Measurements from ENCODE around the gene GRIN3A. TPM values are rescaled to one million over a fixed set of nuclear protein-coding genes. Genes with fewer than 3 reads are reported as not detected.

Gene GRIN3A
- total RNA-seq, 1 experiment from 2014 or later, result 0.02 TPM

- Mint-ChIP-seq H3K36me3 (no peaks in the 10 kb centered on the region), H3K9me3 (no peaks in the 10 kb centered on the region), H3K4me1 (peaks cover 27% of the 10 kb centered on the region), H3K4me3 (no peak overlapping the region), H3K27me3 (ENCODE audit: low read depth) (no peaks in the 10 kb centered on the region; the same call in 1 of the 2 replicates), H3K27ac (no peak overlapping the region)
- no peak for TF ChIP-seq SP1 (CRISPR knock-in tag; conservative IDR thresholded peaks at IDR 0.05)
- ChIA-PET CTCF (no interaction called here), POLR2A (no interaction called here)
- DNase-seq (ENCODE audit: low spot score) (no peak), ATAC-seq (no peak)
Measured at GRCh38 chr9:101585740-101586139, 152.7 kb downstream of the GRIN3A start.

DNA sequence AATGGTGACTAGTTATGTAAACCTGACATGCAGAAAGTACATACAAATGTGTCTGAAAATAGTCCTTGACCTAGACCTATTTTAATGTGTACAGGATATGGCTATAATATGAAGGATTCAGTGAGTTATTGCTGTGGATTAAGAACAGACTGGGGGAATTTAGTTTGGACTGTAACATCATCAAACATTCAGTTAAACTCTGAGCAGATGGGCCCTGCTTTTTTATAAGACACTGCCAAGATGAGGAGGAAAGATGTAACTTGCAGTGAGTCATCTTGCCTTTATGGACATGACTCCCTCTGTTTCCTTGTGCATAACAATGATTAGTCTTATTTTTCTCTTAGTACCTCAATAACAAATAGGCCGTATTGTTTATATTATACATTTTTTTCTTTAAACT, 155.9 kb downstream of the GRIN3A start:
- Mint-ChIP-seq H3K27ac (0 out of 2 replicates have a peak overlapping the region, but pooled peaks have one; percentile 3), H3K27me3 (ENCODE audit: low read depth) (no peaks in the 10 kb centered on the region; the same call in 1 of the 2 replicates), H3K4me1 (peaks cover 43% of the 10 kb centered on the region), H3K4me3 (no peak overlapping the region), H3K36me3 (no peaks in the 10 kb centered on the region), H3K9me3 (no peaks in the 10 kb centered on the region; the same call in 1 of the 2 replicates)
- ChIA-PET POLR2A (no interaction called here), CTCF (interaction anchor here (1.9 kb wide), 1 partner anchor 133 kb away, joined by 8 read pairs; no protein-coding TSS in a partner anchor)
- ATAC-seq, result no peak
- TF ChIP-seq NFYB (CRISPR knock-in tag; conservative IDR thresholded peaks at IDR 0.05; ENCODE audit: low read depth), result no peak
- no peak for TF ChIP-seq ZNF219 (CRISPR knock-in tag; IDR thresholded peaks at IDR 0.05; ENCODE audit: borderline replicate concordance)
- no peak for TF ChIP-seq ZNF281 (CRISPR knock-in tag; IDR thresholded peaks at IDR 0.05)
- TF ChIP-seq FOXP1 (CRISPR knock-in tag; IDR thresholded peaks at IDR 0.05; ENCODE audit: borderline replicate concordance), result no peak
- no peak for TF ChIP-seq KAT7 (CRISPR knock-in tag; IDR thresholded peaks at IDR 0.05; ENCODE audit: borderline replicate concordance)
- TF ChIP-seq ETV6 (CRISPR knock-in tag; IDR thresholded peaks at IDR 0.05), result no peak
- DNase-seq (ENCODE audit: low spot score), result no peak

DNA sequence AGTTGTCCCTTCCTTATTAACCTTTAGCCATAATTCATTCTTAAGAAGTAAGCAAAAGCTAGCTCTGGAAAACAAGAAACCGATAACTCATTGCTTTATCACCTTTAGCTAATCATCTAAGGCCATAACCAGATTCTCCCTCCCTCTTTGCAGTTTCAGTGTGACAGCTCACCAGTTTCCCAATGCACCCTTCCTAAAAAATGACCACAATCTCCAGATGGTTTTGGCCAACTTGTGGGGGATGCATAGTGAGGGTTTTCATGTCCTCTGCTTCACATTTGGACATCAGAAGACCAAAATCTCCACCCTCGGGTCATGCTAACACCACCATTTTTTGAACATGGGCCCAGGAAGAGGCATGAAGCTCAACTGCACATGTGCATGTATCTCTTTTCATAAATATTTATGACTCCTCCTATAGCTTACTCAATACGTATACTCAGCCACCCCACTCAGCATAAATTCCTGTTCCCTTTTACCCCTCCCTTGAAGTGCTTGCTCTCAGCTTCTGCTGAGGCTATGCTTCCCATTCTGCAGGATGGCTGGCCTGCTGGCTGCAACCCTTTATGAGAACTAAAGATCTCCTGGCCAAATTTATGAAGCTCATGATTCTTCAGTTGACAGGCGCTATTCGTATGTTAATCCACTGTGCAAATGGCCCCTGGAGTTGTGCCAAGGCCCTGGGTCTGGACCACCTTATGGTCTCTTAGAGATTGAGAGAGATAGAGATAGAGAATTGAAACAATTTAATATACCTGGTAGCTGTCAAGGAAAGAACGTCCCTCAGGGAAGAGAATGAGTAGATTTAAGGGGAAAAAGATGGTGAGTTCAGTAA, 158.5 kb downstream of the GRIN3A start:
- ATAC-seq (no peak), DNase-seq (ENCODE audit: low spot score) (no peak)
- ChIA-PET CTCF (interaction anchor here (1.0 to 1.4 kb wide), 2 partner anchors 13 to 131 kb away, joined by 3 read pairs; no protein-coding TSS in a partner anchor), POLR2A (no interaction called here)
- H3K27ac Mint-ChIP-seq, result no peak overlapping the region
- H3K27me3 Mint-ChIP-seq (ENCODE audit: low read depth), result no peaks in the 10 kb centered on the region
- no peaks in the 10 kb centered on the region for H3K36me3 Mint-ChIP-seq
- TF ChIP-seq IRF2 (CRISPR knock-in tag; IDR thresholded peaks at IDR 0.05; ENCODE audit: borderline replicate concordance, low read depth) (no peak), ZBTB21 (CRISPR knock-in tag; IDR thresholded peaks at IDR 0.05; ENCODE audit: borderline replicate concordance) (no peak), NR2C2 (CRISPR knock-in tag; IDR thresholded peaks at IDR 0.05) (no peak), GTF2I (CRISPR knock-in tag; conservative IDR thresholded peaks at IDR 0.05) (no peak)
- TF ChIP-seq, protein P1, sequence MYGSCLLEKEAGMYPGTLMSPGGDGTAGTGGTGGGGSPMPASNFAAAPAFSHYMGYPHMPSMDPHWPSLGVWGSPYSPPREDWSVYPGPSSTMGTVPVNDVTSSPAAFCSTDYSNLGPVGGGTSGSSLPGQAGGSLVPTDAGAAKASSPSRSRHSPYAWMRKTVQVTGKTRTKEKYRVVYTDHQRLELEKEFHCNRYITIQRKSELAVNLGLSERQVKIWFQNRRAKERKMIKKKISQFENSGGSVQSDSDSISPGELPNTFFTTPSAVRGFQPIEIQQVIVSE (CRISPR knock-in tag; IDR thresholded peaks at IDR 0.05; ENCODE audit: borderline replicate concordance), result no peak
- H3K4me3 Mint-ChIP-seq, result no peak overlapping the region
- H3K9me3 Mint-ChIP-seq, result no peaks in the 10 kb centered on the region; the same call in 1 of the 2 replicates
- H3K4me1 Mint-ChIP-seq, result peaks cover 40% of the 10 kb centered on the region

GRCh38 chr9:101578378-101578777, 160.1 kb downstream of the GRIN3A start:
- POLR2A ChIA-PET, result no interaction called here
- TF ChIP-seq E2F1 (CRISPR knock-in tag; IDR thresholded peaks at IDR 0.05) (no peak), ZNF512 (CRISPR knock-in tag; IDR thresholded peaks at IDR 0.05; ENCODE audit: borderline replicate concordance) (no peak), ZNF423 (CRISPR knock-in tag; IDR thresholded peaks at IDR 0.05) (0 out of 2 replicates have a peak, but pooled peaks have one; percentile 32)
- no peaks in the 10 kb centered on the region; the same call in 1 of the 2 replicates for H3K9me3 Mint-ChIP-seq
- peaks cover 32% of the 10 kb centered on the region for H3K4me1 Mint-ChIP-seq
- H3K27ac Mint-ChIP-seq, result no peak overlapping the region
- CTCF ChIA-PET, result no interaction called here
- H3K36me3 Mint-ChIP-seq, result no peaks in the 10 kb centered on the region
- DNase-seq (ENCODE audit: low spot score), result no peak
- H3K4me3 Mint-ChIP-seq, result no peak overlapping the region
- ATAC-seq, result no peak
- H3K27me3 Mint-ChIP-seq (ENCODE audit: low read depth), result no peaks in the 10 kb centered on the region
